Stomach (tissue), 9 donors: ENCODE data around the gene DHX36. TPM values are rescaled to one million over a fixed set of nuclear protein-coding genes. Genes with fewer than 3 reads are reported as not detected.

Source experiments
- DNase-seq, 2 donors: peaks; one replicate each; pipeline versions ENCODE4 v3.0.0 to v3.0.0-alpha.2; 2013 to 2019
- H3K27ac ChIP-seq, 5 donors: fragments of 200-600 bp in 4 of 5; sonication (generic) in 4 of 5; one replicate each; pipeline ENCODE4 v1.5.1; 2013 to 2019; ENCODE audit warnings: mild to moderate bottlenecking in 1 of 5, moderate library complexity in 1 of 5
- H3K27me3 ChIP-seq, 3 donors: fragments of 200-600 bp; sonication (generic); one replicate each; pipeline ENCODE4 v1.5.1; 2017 to 2019; ENCODE audit warnings: mixed run types in 1 of 3
- H3K36me3 ChIP-seq, 4 donors: fragments of 200-600 bp; sonication (generic); 1 replicate in 3 of 4; 2 replicates in 1 of 4; pipeline ENCODE4 v1.5.1; 2016 to 2019
- H3K4me1 ChIP-seq, 4 donors: fragments of 200-600 bp; sonication (generic); one replicate each; pipeline ENCODE4 v1.5.1; 2016 to 2019
- H3K4me3 ChIP-seq, 4 donors: fragments of 200-600 bp; sonication (generic) in 3 of 4; one replicate each; pipeline ENCODE4 v1.5.1; 2016 to 2019; ENCODE audit warnings: mild to moderate bottlenecking in 1 of 4
- H3K9me3 ChIP-seq, 4 donors: fragments of 200-600 bp; sonication (generic); one replicate each; pipeline ENCODE4 v1.5.1; 2016 to 2019
- EP300 ChIP-seq: sonication (generic); formaldehyde crosslinking; IDR thresholded peaks from one replicate; pipeline ENCODE4 v1.6.1; 2017; ENCODE audit warnings: antibody characterized with exemption
- POLR2A ChIP-seq, 4 donors: fragments of 450-650 bp; IDR thresholded peaks; one replicate each; pipeline ENCODE4 v1.6.1; 2016; ENCODE audit warnings: antibody characterized with exemption in 4 of 4, control low read depth in 2 of 4, mild to moderate bottlenecking in 1 of 4, moderate library complexity in 1 of 4
- POLR2AphosphoS5 ChIP-seq, 3 donors: sonication (generic); formaldehyde crosslinking; IDR thresholded peaks; one replicate each; pipeline ENCODE4 v1.6.1; 2016; ENCODE audit warnings: antibody characterized with exemption in 3 of 3
- WGBS, 5 donors: extraction: QIAGEN DNeasy Blood & Tissue Kit in 3 of 5; methylation state at CpG; one replicate each; pipeline versions ENCODE4 v1.1.5 to v1.1.7; 2013 to 2018; 5-methylcytosine and 5-hydroxymethylcytosine counted together
- intact Hi-C: fragments of 100-400 bp; cut with DNase I; formaldehyde crosslinking; loops from one replicate; pipeline ENCODE4 v1.15.1; 2023; ENCODE audit warnings: low total_unique reads
- polyA plus RNA-seq, 3 donors: library from polyadenylated mRNA; stranded (reverse); fragments of 200-250 nt; gene quantifications; one replicate each; pipeline ENCODE4 v1.2.3, GENCODE V29; 2013
- total RNA-seq, 5 donors: library from RNA; depleted of rRNA; stranded (reverse); fragments of >200 nt; gene quantifications; one replicate each; pipeline versions ENCODE4 v1.1.0 to v1.2.3, GENCODE V29; 2014 to 2016
- TF ChIP-seq, protein P1 (sequence below), 7 experiments: fragments of 450-650 bp in 4 of 7; fragments of 200-600 bp in 3 of 7; sonication (generic) in 3 of 7; IDR thresholded peaks; one replicate each; pipeline ENCODE4 v1.5.1; 2016 to 2019; ENCODE audit warnings: antibody characterized with exemption in 7 of 7, control low read depth in 2 of 7, mild to moderate bottlenecking in 1 of 7
- donor health status: healthy with polysubstance abuse.
- donor health status: Bipolar disorder and iron deficiency.
- donor health status: healthy.

DHX36 gene
- total and polyA plus RNA-seq, 8 donors = 4.6 to 138 (median 36.0) TPM

DNA sequence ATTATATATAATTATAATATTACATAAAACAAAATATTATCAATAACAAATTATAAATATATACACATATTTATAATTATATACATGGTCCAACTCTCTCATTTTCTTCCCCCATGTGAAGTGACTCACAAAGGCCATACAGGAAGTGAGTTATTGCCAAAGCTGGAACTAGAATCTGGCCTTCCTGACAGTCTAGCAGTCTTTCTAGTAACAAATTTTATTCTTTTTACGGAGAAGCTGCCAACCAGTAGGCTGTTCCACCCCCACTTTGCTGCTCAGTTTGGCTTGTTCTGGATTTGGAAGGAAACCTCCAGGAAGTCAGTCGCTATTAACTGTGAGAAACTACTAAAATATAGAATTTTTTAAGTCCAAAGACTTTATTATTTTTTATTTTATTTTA is 79.6 kb downstream of the DHX36 start:
- H3K4me1 ChIP-seq = peaks cover 0 to 8% (median 5%) of the 10 kb centered on the region in 4 donors
- TF ChIP-seq POLR2A (IDR thresholded peaks at IDR 0.05) (no peak), EP300 (no peak), POLR2AphosphoS5 (IDR thresholded peaks at IDR 0.05) (no peak)
- TF ChIP-seq, protein P1, sequence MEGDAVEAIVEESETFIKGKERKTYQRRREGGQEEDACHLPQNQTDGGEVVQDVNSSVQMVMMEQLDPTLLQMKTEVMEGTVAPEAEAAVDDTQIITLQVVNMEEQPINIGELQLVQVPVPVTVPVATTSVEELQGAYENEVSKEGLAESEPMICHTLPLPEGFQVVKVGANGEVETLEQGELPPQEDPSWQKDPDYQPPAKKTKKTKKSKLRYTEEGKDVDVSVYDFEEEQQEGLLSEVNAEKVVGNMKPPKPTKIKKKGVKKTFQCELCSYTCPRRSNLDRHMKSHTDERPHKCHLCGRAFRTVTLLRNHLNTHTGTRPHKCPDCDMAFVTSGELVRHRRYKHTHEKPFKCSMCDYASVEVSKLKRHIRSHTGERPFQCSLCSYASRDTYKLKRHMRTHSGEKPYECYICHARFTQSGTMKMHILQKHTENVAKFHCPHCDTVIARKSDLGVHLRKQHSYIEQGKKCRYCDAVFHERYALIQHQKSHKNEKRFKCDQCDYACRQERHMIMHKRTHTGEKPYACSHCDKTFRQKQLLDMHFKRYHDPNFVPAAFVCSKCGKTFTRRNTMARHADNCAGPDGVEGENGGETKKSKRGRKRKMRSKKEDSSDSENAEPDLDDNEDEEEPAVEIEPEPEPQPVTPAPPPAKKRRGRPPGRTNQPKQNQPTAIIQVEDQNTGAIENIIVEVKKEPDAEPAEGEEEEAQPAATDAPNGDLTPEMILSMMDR (IDR thresholded peaks at IDR 0.05) = no peak
- no peak for DNase-seq
- WGBS, 5 donors = 68 to 92% (median 80%) methylated on average over 2 of the region's 2 CpGs
- intact Hi-C loops = no loop called here
- H3K9me3 ChIP-seq = no peaks in the 10 kb centered on the region
- peaks cover 0 to 49% (median 26%) of the 10 kb centered on the region in 4 donors for H3K36me3 ChIP-seq
- no peak overlapping the region for H3K4me3 ChIP-seq
- H3K27me3 ChIP-seq = no peaks in the 10 kb centered on the region
- peak overlapping the region in 2 of 5 donors; percentile 5 to 36 for H3K27ac ChIP-seq

DNA sequence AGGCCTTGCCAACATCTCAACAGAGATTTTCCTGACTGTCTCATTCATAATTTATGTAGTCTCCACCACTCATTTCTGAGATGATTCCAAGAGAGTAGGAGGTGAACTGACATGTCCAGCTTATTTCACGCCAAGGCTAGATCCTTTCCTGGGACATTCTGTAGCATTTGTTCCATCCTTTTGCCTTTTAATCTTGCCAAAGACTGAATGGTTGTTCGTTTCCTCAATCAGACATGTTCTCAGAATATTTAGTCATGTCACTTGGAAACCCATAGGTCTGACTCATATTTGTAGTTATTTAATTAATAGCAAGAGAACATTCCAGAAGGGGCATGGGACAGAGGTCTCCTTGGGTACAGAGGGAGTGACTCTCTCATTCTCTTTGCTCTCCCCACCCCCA is 80.9 kb downstream of the DHX36 start:
- H3K4me1 ChIP-seq = peaks cover 0 to 8% (median 5%) of the 10 kb centered on the region in 4 donors
- 59 to 78% (median 69%) methylated on average over 2 of the region's 2 CpGs for WGBS, 5 donors
- no peaks in the 10 kb centered on the region for H3K27me3 ChIP-seq
- H3K36me3 ChIP-seq = peaks cover 0 to 42% (median 24%) of the 10 kb centered on the region in 4 donors
- TF ChIP-seq POLR2AphosphoS5 (IDR thresholded peaks at IDR 0.05) (peak in 1 of 3 donors; percentile 64), EP300 (no peak)
- no peak for DNase-seq
- H3K9me3 ChIP-seq = no peaks in the 10 kb centered on the region
- H3K27ac ChIP-seq = peak overlapping the region in 3 of 5 donors; percentile 37 to 49 (median 37)
- no peak overlapping the region for H3K4me3 ChIP-seq
- intact Hi-C loops = no loop called here

DNA sequence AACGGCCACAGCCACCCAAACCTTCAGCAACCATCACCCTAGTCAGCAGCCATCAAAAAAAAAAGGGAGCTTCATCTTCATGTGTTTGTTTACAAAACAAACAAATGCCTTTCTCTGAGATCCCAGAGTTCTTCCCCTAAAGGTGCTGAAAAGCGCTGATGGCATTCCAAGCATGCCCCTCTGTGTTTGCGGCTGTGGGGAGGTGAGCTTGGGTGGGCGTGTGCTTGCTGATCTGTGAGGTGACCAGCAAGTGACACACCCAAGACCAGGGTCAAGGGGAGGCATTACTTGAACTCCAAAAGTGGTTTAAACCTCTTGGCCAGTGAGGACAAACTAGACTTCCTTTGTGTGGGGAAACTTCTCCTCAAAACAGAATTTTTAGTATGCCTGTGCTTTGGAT is 81.5 kb downstream of the DHX36 start:
- Histone ChIP-seq H3K9me3 (no peaks in the 10 kb centered on the region), H3K4me3 (no peak overlapping the region), H3K36me3 (peaks cover 0 to 42% (median 24%) of the 10 kb centered on the region in 4 donors), H3K27ac (peak overlapping the region in 3 of 5 donors; percentile 37 to 49 (median 37)), H3K4me1 (peaks cover 0 to 8% (median 5%) of the 10 kb centered on the region in 4 donors), H3K27me3 (no peaks in the 10 kb centered on the region)
- intact Hi-C loops = no loop called here
- WGBS, 5 donors = 85 to 88% (median 86%) methylated on average over 4 of the region's 4 CpGs
- TF ChIP-seq POLR2A (IDR thresholded peaks at IDR 0.05) (no peak), EP300 (no peak), POLR2AphosphoS5 (IDR thresholded peaks at IDR 0.05) (no peak)
- TF ChIP-seq, protein P1 (IDR thresholded peaks at IDR 0.05) = no peak
- no peak for DNase-seq

DNA sequence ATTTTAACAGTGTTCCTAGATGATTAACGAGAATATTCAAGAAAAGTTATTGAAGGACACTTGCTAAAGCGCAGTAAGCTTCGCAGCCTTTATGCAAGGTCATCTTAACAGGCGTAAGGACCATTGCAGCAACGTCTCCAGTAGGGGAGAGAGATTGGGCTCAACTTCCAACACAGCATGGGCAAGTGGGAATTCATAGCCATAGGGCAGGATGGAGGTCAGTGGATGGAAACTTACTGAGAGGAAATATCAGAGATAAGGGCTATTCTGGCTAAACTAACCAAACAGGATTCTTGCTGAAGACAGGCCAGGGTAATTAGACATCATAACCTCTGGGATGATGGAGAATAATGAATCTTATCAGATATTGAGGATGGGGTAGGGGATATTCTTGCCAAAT is 82.8 kb downstream of the DHX36 start:
- no peak for DNase-seq
- no peak overlapping the region for H3K27ac ChIP-seq
- peaks cover 0 to 8% (median 5%) of the 10 kb centered on the region in 4 donors for H3K4me1 ChIP-seq
- intact Hi-C loops = no loop called here
- no peaks in the 10 kb centered on the region for H3K9me3 ChIP-seq
- 90 to 96% (median 93%) methylated on average over 5 of the region's 5 CpGs for WGBS, 5 donors
- H3K27me3 ChIP-seq = no peaks in the 10 kb centered on the region
- TF ChIP-seq EP300 (no peak), POLR2AphosphoS5 (IDR thresholded peaks at IDR 0.05) (no peak), POLR2A (IDR thresholded peaks at IDR 0.05) (no peak)
- TF ChIP-seq, protein P1 (IDR thresholded peaks at IDR 0.05) = no peak
- peaks cover 0 to 34% (median 23%) of the 10 kb centered on the region in 4 donors for H3K36me3 ChIP-seq
- no peak overlapping the region for H3K4me3 ChIP-seq

DNA sequence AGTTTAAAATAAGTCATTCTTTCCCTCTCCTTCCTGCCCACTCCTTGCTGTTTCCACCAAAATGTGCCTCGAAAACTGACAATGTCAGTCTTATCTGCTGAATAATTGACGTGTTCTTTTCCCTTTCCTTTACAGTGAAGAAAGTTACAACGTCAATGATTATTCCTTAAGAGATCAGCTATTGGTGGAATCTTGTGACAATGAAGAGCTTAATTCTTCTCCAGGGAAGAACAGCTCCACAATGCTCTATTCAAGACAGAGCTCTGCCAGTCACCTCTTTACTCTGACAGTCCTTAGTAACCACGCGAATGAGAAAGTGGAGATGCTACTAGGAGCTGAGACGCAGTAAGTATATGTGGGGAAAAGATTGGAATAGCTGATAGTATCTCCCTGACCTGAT is 84.1 kb downstream of the DHX36 start:
- no peak overlapping the region for H3K4me3 ChIP-seq
- 88 to 94% (median 92%) methylated on average over 6 of the region's 6 CpGs for WGBS, 5 donors
- peaks cover 0 to 6% (median 3%) of the 10 kb centered on the region in 4 donors for H3K4me1 ChIP-seq
- no peak for TF ChIP-seq POLR2AphosphoS5 (IDR thresholded peaks at IDR 0.05)
- no peak for TF ChIP-seq EP300
- no peak for TF ChIP-seq POLR2A (IDR thresholded peaks at IDR 0.05)
- no peaks in the 10 kb centered on the region for H3K9me3 ChIP-seq
- no peak for DNase-seq
- no peaks in the 10 kb centered on the region for H3K27me3 ChIP-seq
- intact Hi-C loops = no loop called here
- H3K36me3 ChIP-seq = peaks cover 0 to 30% (median 25%) of the 10 kb centered on the region in 4 donors
- no peak overlapping the region for H3K27ac ChIP-seq
